AG04449 (cell line): ENCODE measurements around the gene RETN.

ENCODE experiments used
- CTCF ChIA-PET: fragments of 350-600 bp; formaldehyde crosslinking; extraction: SDS; loops from one replicate; lab custom pipeline; 2021; ENCODE audit warnings: antibody characterized with exemption; lab: Yijun Ruan, JAX
- POLR2A ChIA-PET: fragments of 400-600, 350-600 bp; formaldehyde crosslinking; extraction: SDS; loops from one replicate; lab custom pipeline; 2020; ENCODE audit warnings: antibody characterized with exemption, inconsistent platforms; lab: Yijun Ruan, JAX
- DNase-seq: peaks from one replicate; pipeline ENCODE4 v3.0.0-alpha.2; 2010; ENCODE audit warnings: low read depth, low spot score
- H3K4me3 ChIP-seq: 2 replicates; pipeline ENCODE4 v1.5.1; 2011; ENCODE audit warnings: low read depth, mild to moderate bottlenecking, control low read depth, low read length
- CTCF ChIP-seq: IDR thresholded peaks from one replicate; pipeline ENCODE4 v1.5.1; 2011; ENCODE audit warnings: mild to moderate bottlenecking, moderate library complexity, low read length, control low read depth, inconsistent platforms; ENCODE audit not compliant: insufficient read depth; ENCODE audit errors: missing control alignments

RETN gene

GRCh38 chr19:7652061-7652641 is 16.7 kb upstream of the RETN start:
- DNase-seq, result no peak
- CTCF ChIA-PET, result interaction anchor here (0.7 to 7.3 kb wide), 21 partner anchors 9 to 298 kb away, joined by 3 to 65 read pairs (median 6); partner anchors contain the start of genes MCEMP1, PCP2, PET100 and RETN
- H3K4me3 ChIP-seq, result peak overlapping the region; percentile 26
- peak; percentile 90 for TF ChIP-seq CTCF
- POLR2A ChIA-PET, result no interaction called here

GRCh38 chr19:7654401-7654800 is 14.4 kb upstream of the RETN start:
- ChIA-PET POLR2A (no interaction called here), CTCF (interaction anchor here (1.1 to 7.3 kb wide), 5 partner anchors 16 to 300 kb away, joined by 3 to 65 read pairs (median 33); partner anchors contain the start of genes RETN and TRAPPC5)
- no peak for DNase-seq
- TF ChIP-seq CTCF, result no peak
- no peak overlapping the region for H3K4me3 ChIP-seq

- no peak for DNase-seq
- ChIA-PET POLR2A (no interaction called here), CTCF (interaction anchor here (1.0 to 5.9 kb wide), 3 partner anchors 20 to 144 kb away, joined by 3 to 47 read pairs (median 12); partner anchors contain the start of gene TRAPPC5)
- H3K4me3 ChIP-seq, result no peak overlapping the region
- no peak for TF ChIP-seq CTCF
These were observed 13.3 kb upstream of the RETN start for GRCh38 chr19:7655581-7655980.

- TF ChIP-seq CTCF, result no peak
- H3K4me3 ChIP-seq, result no peak overlapping the region
- CTCF ChIA-PET, result interaction anchor here (0.7 to 3.9 kb wide), 7 partner anchors 17 to 303 kb away, joined by 3 to 19 read pairs (median 4); partner anchors contain the start of gene TRAPPC5
- no peak for DNase-seq
- POLR2A ChIA-PET, result no interaction called here
These were observed 11.6 kb upstream of the RETN start for GRCh38 chr19:7657131-7657751.

- DNase-seq, result no peak
- CTCF ChIA-PET, result interaction anchor here (0.8 to 3.9 kb wide), 5 partner anchors 10 to 142 kb away, joined by 3 to 19 read pairs (median 3); partner anchors contain the start of genes RETN and TRAPPC5
- POLR2A ChIA-PET, result no interaction called here
- no peak for TF ChIP-seq CTCF
- H3K4me3 ChIP-seq, result no peak overlapping the region
These were observed 10.6 kb upstream of the RETN start for GRCh38 chr19:7658219-7658686.
